Stomach (tissue), 19 donors: ENCODE measurements around the gene SEMA3D. TPM values are rescaled to one million over a fixed set of nuclear protein-coding genes. Genes with fewer than 3 reads are reported as not detected.

Experiments
- DNase-seq, 2 donors: peaks; one replicate each; pipeline versions ENCODE4 v3.0.0 to v3.0.0-alpha.2; 2013 to 2019
- H3K27ac ChIP-seq, 5 donors: fragments of 200-600 bp in 4 of 5; sonication (generic) in 4 of 5; one replicate each; pipeline ENCODE4 v1.5.1; 2013 to 2019; ENCODE audit warnings: mild to moderate bottlenecking in 1 of 5, moderate library complexity in 1 of 5
- H3K27me3 ChIP-seq, 3 donors: fragments of 200-600 bp; sonication (generic); one replicate each; pipeline ENCODE4 v1.5.1; 2017 to 2019; ENCODE audit warnings: mixed run types in 1 of 3
- H3K36me3 ChIP-seq, 4 donors: fragments of 200-600 bp; sonication (generic); 1 replicate in 3 of 4; 2 replicates in 1 of 4; pipeline ENCODE4 v1.5.1; 2016 to 2019
- H3K4me1 ChIP-seq, 4 donors: fragments of 200-600 bp; sonication (generic); one replicate each; pipeline ENCODE4 v1.5.1; 2016 to 2019
- H3K4me3 ChIP-seq, 4 donors: fragments of 200-600 bp; sonication (generic) in 3 of 4; one replicate each; pipeline ENCODE4 v1.5.1; 2016 to 2019; ENCODE audit warnings: mild to moderate bottlenecking in 1 of 4
- H3K9me3 ChIP-seq, 4 donors: fragments of 200-600 bp; sonication (generic); one replicate each; pipeline ENCODE4 v1.5.1; 2016 to 2019
- EP300 ChIP-seq: sonication (generic); formaldehyde crosslinking; IDR thresholded peaks from one replicate; pipeline ENCODE4 v1.6.1; 2017; ENCODE audit warnings: antibody characterized with exemption
- POLR2A ChIP-seq, 4 donors: fragments of 450-650 bp; IDR thresholded peaks; one replicate each; pipeline ENCODE4 v1.6.1; 2016; ENCODE audit warnings: antibody characterized with exemption in 4 of 4, control low read depth in 2 of 4, mild to moderate bottlenecking in 1 of 4, moderate library complexity in 1 of 4
- POLR2AphosphoS5 ChIP-seq, 3 donors: sonication (generic); formaldehyde crosslinking; IDR thresholded peaks; one replicate each; pipeline ENCODE4 v1.6.1; 2016; ENCODE audit warnings: antibody characterized with exemption in 3 of 3
- WGBS, 5 donors: extraction: QIAGEN DNeasy Blood & Tissue Kit in 3 of 5; methylation state at CpG; one replicate each; pipeline versions ENCODE4 v1.1.5 to v1.1.7; 2013 to 2018; 5-methylcytosine and 5-hydroxymethylcytosine counted together
- intact Hi-C: fragments of 100-400 bp; cut with DNase I; formaldehyde crosslinking; loops from one replicate; pipeline ENCODE4 v1.15.1; 2023; ENCODE audit warnings: low total_unique reads
- long read RNA-seq, 10 donors: transcript quantifications; one replicate each; lab custom pipeline, GENCODE V29; 2026
- polyA plus RNA-seq, 3 donors: library from polyadenylated mRNA; stranded (reverse); fragments of 200-250 nt; gene quantifications; one replicate each; pipeline ENCODE4 v1.2.3, GENCODE V29; 2013
- total RNA-seq, 5 donors: library from RNA; depleted of rRNA; stranded (reverse); fragments of >200 nt; gene quantifications; one replicate each; pipeline versions ENCODE4 v1.1.0 to v1.2.3, GENCODE V29; 2014 to 2016
- TF ChIP-seq, protein P1 (sequence below), 7 experiments: fragments of 450-650 bp in 4 of 7; fragments of 200-600 bp in 3 of 7; sonication (generic) in 3 of 7; IDR thresholded peaks; one replicate each; pipeline ENCODE4 v1.5.1; 2016 to 2019; ENCODE audit warnings: antibody characterized with exemption in 7 of 7, control low read depth in 2 of 7, mild to moderate bottlenecking in 1 of 7
- donor health status: healthy with polysubstance abuse.
- donor health status: Bipolar disorder and iron deficiency.
- donor health status: healthy.

SEMA3D gene
- 10 to 100 TPM in 1 of 5 donors, 1 to 10 TPM in 3, not detected in 1; 2.6 to 20.9 (median 2.9) TPM for total RNA-seq
- 1 to 10 TPM in 1 of 3 donors, under 1 TPM in 2; 0.44 to 2.4 (median 0.93) TPM for polyA plus RNA-seq
- long read RNA-seq, donor 1 = 0 reads
- long read RNA-seq, donor 2 = 0 reads
- long read RNA-seq, donor 3 = 0 reads
- long read RNA-seq, donor 4 = 0 reads
- long read RNA-seq, donor 5 = 0 reads
- long read RNA-seq, donor 6 = 0 reads
- long read RNA-seq, donor 7 = 0 reads
- long read RNA-seq, donor 8 = 0 reads
- long read RNA-seq, donor 9 = 0 reads
- long read RNA-seq, donor 10 = 0 reads

DNA sequence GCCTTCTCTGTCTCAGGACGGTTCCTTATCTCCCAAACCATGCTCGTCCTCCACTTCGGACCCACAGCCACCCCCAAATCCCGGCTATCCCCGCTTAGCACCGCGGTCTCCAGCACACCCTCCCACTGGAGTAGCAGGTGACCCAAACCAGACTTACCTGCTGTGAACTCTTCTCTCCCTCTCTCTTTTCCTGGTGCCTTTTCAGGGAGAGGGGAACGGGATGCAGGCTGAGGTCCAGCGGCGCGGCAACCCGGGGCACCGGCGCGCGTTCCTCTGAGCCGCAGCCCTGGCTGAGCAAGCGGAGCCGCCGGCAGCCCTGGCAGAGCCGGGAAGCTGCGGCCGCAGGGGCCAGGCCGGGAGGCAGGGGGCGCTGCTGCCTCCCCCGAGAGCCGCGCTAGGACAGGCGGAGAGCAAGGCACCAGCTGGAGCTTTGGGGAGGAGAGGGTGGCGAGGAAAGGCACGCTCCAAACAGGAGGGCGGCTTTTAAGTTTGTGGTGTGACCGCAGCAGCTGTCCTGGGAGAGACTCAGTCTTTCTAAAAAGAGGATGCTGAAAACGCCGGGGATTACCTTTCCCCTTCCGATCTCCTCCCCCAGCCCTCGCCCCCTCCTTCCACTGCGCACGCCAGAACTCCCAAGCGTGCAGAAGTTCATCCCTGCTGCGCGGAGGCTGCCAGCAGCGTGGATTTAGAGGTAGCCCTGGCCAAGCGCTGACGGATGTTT lies at the start of gene SEMA3D:
SEMA3D (minus strand) TSS at position 536 of the 721 bp plus-strand sequence. CDS start 65,165 bp downstream, outside the sequence.
- H3K36me3 ChIP-seq = no peaks in the 10 kb centered on the region
- peaks cover 7 to 32% (median 24%) of the 10 kb centered on the region in 4 donors for H3K4me1 ChIP-seq
- peak within 1 kb of the TSS; percentile 56 to 68 (median 62) for H3K4me3 ChIP-seq
- intact Hi-C loops = loop anchor here (10.0 kb wide), 1 partner anchor 142 kb away; no protein-coding TSS in a partner anchor
- TF ChIP-seq, protein P1, sequence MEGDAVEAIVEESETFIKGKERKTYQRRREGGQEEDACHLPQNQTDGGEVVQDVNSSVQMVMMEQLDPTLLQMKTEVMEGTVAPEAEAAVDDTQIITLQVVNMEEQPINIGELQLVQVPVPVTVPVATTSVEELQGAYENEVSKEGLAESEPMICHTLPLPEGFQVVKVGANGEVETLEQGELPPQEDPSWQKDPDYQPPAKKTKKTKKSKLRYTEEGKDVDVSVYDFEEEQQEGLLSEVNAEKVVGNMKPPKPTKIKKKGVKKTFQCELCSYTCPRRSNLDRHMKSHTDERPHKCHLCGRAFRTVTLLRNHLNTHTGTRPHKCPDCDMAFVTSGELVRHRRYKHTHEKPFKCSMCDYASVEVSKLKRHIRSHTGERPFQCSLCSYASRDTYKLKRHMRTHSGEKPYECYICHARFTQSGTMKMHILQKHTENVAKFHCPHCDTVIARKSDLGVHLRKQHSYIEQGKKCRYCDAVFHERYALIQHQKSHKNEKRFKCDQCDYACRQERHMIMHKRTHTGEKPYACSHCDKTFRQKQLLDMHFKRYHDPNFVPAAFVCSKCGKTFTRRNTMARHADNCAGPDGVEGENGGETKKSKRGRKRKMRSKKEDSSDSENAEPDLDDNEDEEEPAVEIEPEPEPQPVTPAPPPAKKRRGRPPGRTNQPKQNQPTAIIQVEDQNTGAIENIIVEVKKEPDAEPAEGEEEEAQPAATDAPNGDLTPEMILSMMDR (IDR thresholded peaks at IDR 0.05) = peak in 5 of 7 experiments; percentile 62 to 82 (median 74)
- no peak for TF ChIP-seq EP300
- peak in 2 of 3 donors; percentile 16 to 38 for TF ChIP-seq POLR2AphosphoS5 (IDR thresholded peaks at IDR 0.05)
- no peak for TF ChIP-seq POLR2A (IDR thresholded peaks at IDR 0.05)
- H3K27me3 ChIP-seq = peaks cover 0 to 26% (median 15%) of the 10 kb centered on the region in 3 donors
- H3K27ac ChIP-seq = peak within 1 kb of the TSS; percentile 43 to 80 (median 72)
- no peaks in the 10 kb centered on the region for H3K9me3 ChIP-seq
- peak; percentile 78 to 96 for DNase-seq
- 0 to 3% (median 1%) methylated on average over 14 to 45 of the region's 45 CpGs for WGBS, 5 donors

DNA sequence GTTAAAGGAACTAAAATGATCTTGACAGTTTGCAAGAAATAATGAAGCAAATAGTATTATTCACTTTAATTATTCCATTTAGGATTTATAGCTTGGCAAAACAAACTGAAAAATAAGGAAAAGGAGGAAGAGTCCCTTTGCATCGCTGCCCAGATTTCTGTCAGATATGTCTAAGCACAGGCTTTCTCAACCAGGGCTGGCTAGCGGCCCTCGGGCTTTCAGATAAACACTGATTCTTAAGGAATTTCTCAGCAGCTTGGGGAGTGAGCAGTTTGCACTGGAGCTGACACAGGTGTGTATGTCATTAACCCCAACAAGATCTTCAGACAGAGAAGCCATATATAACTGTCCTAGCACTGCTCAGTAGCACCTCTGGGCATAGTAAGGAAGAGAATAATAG lies 47.9 kb upstream of the SEMA3D start:
- no peak overlapping the region for H3K4me3 ChIP-seq
- intact Hi-C loops = no loop called here
- no peaks in the 10 kb centered on the region for H3K9me3 ChIP-seq
- H3K4me1 ChIP-seq = no peaks in the 10 kb centered on the region
- DNase-seq = no peak
- H3K27me3 ChIP-seq = no peaks in the 10 kb centered on the region
- no peaks in the 10 kb centered on the region for H3K36me3 ChIP-seq
- 50 to 62% (median 55%) methylated on average over 3 of the region's 3 CpGs for WGBS, 5 donors
- TF ChIP-seq POLR2AphosphoS5 (IDR thresholded peaks at IDR 0.05) (no peak), EP300 (no peak), POLR2A (IDR thresholded peaks at IDR 0.05) (no peak)
- TF ChIP-seq, protein P1 (IDR thresholded peaks at IDR 0.05) = no peak
- no peak overlapping the region for H3K27ac ChIP-seq

DNA sequence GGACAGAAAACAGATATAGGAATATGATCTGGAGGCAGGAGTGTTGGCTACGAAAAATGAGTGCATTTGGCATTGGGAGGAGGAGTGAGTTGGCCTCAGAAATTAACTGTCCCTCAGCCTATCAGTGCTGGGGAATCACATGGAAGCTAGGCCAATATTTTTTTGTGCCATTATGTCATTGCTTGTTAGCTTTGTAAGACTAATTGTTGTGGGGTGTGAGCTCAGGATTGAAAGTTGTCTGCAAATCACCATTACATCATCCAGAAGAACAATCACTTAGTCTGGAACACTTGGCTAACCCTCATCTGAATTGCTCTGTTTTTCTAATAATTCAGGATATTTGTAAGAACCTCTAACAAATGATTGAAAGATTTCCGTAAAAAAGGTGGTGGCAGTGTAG lies 45.2 kb upstream of the SEMA3D start:
- no peak for DNase-seq
- intact Hi-C loops = no loop called here

DNA sequence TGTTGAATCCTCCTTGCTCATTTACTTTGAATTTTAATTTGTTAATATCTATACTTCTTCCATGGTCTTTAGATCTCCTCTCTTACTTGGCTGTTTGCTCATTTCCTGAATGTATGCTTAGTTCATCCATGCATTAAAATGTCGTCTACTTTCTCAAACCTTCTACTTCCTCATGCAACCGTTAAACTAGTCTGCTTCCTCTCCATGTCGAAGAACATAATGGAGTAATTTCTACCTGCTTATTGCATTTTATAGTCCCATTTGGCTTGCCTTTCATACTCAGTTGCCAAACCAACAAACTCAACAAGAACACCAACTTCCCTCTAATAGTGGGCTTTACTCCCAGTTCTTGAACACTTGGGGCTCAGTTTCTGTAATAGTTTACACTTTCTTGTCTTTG lies 43.8 kb upstream of the SEMA3D start:
- WGBS, 5 donors = 81 to 86% (median 85%) methylated on average over 3 of the region's 3 CpGs
- no peak for DNase-seq

More for the DNA sequence above, 45.2 kb upstream of the SEMA3D start:
- 84 to 93% (median 88%) methylated on average over 2 of the region's 2 CpGs for WGBS, 5 donors
- no peak overlapping the region for H3K27ac ChIP-seq
- no peaks in the 10 kb centered on the region for H3K27me3 ChIP-seq
- no peaks in the 10 kb centered on the region for H3K4me1 ChIP-seq
- no peaks in the 10 kb centered on the region for H3K9me3 ChIP-seq
- TF ChIP-seq, protein P1 (IDR thresholded peaks at IDR 0.05) = no peak
- TF ChIP-seq POLR2A (IDR thresholded peaks at IDR 0.05) (no peak), EP300 (no peak), POLR2AphosphoS5 (IDR thresholded peaks at IDR 0.05) (no peak)
- H3K4me3 ChIP-seq = no peak overlapping the region
- no peaks in the 10 kb centered on the region for H3K36me3 ChIP-seq

More for the DNA sequence above, 43.8 kb upstream of the SEMA3D start:
- Histone ChIP-seq H3K27ac (no peak overlapping the region), H3K36me3 (no peaks in the 10 kb centered on the region), H3K27me3 (no peaks in the 10 kb centered on the region), H3K9me3 (no peaks in the 10 kb centered on the region), H3K4me3 (no peak overlapping the region), H3K4me1 (no peaks in the 10 kb centered on the region)
- TF ChIP-seq POLR2A (IDR thresholded peaks at IDR 0.05) (no peak), POLR2AphosphoS5 (IDR thresholded peaks at IDR 0.05) (no peak), EP300 (no peak)
- TF ChIP-seq, protein P1 (IDR thresholded peaks at IDR 0.05) = no peak
- intact Hi-C loops = no loop called here
